Measurements from ENCODE around the gene NNT.

DNA sequence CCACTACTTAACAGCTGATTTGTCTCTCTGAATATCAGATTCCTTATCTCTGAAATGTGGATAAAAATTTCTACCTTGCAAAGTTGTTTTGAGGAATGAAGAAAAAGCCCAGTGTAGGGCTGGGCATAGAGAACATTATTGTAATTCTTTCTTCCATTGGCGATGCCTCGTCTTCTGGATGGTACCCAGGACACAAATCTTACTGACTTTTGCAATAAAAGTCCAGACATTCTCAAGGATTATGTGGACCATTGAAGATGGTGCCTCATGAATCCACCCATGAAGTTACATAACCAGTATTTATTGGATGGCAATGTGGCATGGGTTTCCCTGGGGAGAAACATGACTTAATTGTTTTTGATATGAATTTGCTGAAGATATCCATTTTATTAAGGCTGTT, 33.1 kb downstream of the NNT start:
- TF ChIP-seq EZH2 (IDR thresholded peaks at IDR 0.05; ENCODE audit: borderline replicate concordance): no peak
- TF ChIP-seq, protein P1, sequence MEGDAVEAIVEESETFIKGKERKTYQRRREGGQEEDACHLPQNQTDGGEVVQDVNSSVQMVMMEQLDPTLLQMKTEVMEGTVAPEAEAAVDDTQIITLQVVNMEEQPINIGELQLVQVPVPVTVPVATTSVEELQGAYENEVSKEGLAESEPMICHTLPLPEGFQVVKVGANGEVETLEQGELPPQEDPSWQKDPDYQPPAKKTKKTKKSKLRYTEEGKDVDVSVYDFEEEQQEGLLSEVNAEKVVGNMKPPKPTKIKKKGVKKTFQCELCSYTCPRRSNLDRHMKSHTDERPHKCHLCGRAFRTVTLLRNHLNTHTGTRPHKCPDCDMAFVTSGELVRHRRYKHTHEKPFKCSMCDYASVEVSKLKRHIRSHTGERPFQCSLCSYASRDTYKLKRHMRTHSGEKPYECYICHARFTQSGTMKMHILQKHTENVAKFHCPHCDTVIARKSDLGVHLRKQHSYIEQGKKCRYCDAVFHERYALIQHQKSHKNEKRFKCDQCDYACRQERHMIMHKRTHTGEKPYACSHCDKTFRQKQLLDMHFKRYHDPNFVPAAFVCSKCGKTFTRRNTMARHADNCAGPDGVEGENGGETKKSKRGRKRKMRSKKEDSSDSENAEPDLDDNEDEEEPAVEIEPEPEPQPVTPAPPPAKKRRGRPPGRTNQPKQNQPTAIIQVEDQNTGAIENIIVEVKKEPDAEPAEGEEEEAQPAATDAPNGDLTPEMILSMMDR (IDR thresholded peaks at IDR 0.05; ENCODE audit: poor library complexity): no peak
